Osteocyte (in vitro differentiated cells): ENCODE results near the gene CLDN22. TPM values are rescaled to one million over a fixed set of nuclear protein-coding genes. Genes with fewer than 3 reads are reported as not detected.

Experiments
- DNase-seq: peaks from one replicate; pipeline ENCODE4 v3.0.0; 2021; ENCODE audit warnings: mixed read lengths; ENCODE audit not compliant: unreplicated experiment; ENCODE audit errors: extremely low spot score
- H3K27ac Mint-ChIP-seq: one replicate; pipeline ENCODE4 v1.8.0; 2021; ENCODE audit warnings: mild to moderate bottlenecking, mixed read lengths; ENCODE audit not compliant: unreplicated experiment
- H3K27me3 Mint-ChIP-seq: one replicate; pipeline ENCODE4 v1.8.0; 2021; ENCODE audit warnings: mixed read lengths; ENCODE audit not compliant: unreplicated experiment
- H3K36me3 Mint-ChIP-seq: one replicate; pipeline ENCODE4 v1.8.0; 2021; ENCODE audit warnings: mixed read lengths; ENCODE audit not compliant: unreplicated experiment
- H3K4me1 Mint-ChIP-seq: one replicate; pipeline ENCODE4 v1.8.0; 2021; ENCODE audit warnings: mixed read lengths; ENCODE audit not compliant: unreplicated experiment
- H3K4me3 Mint-ChIP-seq: one replicate; pipeline ENCODE4 v1.8.0; 2021; ENCODE audit warnings: mild to moderate bottlenecking, moderate library complexity, mixed read lengths; ENCODE audit not compliant: unreplicated experiment
- H3K9me3 Mint-ChIP-seq: one replicate; pipeline ENCODE4 v1.8.0; 2021; ENCODE audit warnings: mixed read lengths; ENCODE audit not compliant: unreplicated experiment
- total RNA-seq: library from RNA; stranded (reverse); gene quantifications from 2 replicates; pipeline ENCODE4 v1.2.1, GENCODE V29; 2021
- TF ChIP-seq, protein P1 (sequence below): fragments of 200-600 bp; sonication (generic); IDR thresholded peaks from 2 replicates; pipeline ENCODE4 v1.5.0; 2021; ENCODE audit warnings: antibody characterized with exemption, mild to moderate bottlenecking, moderate library complexity

The CLDN22 gene
- total RNA-seq, 1 donor from 2014 or later, result not detected

- Mint-ChIP-seq H3K27ac (no peak overlapping the region), H3K4me1 (peaks cover 12% of the 10 kb centered on the region), H3K4me3 (no peak overlapping the region), H3K9me3 (no peaks in the 10 kb centered on the region), H3K27me3 (no peaks in the 10 kb centered on the region), H3K36me3 (no peaks in the 10 kb centered on the region)
- no peak for DNase-seq
- TF ChIP-seq, protein P1, sequence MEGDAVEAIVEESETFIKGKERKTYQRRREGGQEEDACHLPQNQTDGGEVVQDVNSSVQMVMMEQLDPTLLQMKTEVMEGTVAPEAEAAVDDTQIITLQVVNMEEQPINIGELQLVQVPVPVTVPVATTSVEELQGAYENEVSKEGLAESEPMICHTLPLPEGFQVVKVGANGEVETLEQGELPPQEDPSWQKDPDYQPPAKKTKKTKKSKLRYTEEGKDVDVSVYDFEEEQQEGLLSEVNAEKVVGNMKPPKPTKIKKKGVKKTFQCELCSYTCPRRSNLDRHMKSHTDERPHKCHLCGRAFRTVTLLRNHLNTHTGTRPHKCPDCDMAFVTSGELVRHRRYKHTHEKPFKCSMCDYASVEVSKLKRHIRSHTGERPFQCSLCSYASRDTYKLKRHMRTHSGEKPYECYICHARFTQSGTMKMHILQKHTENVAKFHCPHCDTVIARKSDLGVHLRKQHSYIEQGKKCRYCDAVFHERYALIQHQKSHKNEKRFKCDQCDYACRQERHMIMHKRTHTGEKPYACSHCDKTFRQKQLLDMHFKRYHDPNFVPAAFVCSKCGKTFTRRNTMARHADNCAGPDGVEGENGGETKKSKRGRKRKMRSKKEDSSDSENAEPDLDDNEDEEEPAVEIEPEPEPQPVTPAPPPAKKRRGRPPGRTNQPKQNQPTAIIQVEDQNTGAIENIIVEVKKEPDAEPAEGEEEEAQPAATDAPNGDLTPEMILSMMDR, result no peak
These were observed 30.4 kb upstream of the CLDN22 start for GRCh38 chr4:183350317-183351071.

- Mint-ChIP-seq H3K36me3 (no peaks in the 10 kb centered on the region), H3K4me1 (peaks cover 12% of the 10 kb centered on the region), H3K9me3 (no peaks in the 10 kb centered on the region), H3K4me3 (no peak overlapping the region), H3K27ac (no peak overlapping the region), H3K27me3 (no peaks in the 10 kb centered on the region)
- TF ChIP-seq, protein P1, result no peak
- DNase-seq, result no peak
These were observed 29.6 kb upstream of the CLDN22 start for GRCh38 chr4:183349673-183350072.

DNA sequence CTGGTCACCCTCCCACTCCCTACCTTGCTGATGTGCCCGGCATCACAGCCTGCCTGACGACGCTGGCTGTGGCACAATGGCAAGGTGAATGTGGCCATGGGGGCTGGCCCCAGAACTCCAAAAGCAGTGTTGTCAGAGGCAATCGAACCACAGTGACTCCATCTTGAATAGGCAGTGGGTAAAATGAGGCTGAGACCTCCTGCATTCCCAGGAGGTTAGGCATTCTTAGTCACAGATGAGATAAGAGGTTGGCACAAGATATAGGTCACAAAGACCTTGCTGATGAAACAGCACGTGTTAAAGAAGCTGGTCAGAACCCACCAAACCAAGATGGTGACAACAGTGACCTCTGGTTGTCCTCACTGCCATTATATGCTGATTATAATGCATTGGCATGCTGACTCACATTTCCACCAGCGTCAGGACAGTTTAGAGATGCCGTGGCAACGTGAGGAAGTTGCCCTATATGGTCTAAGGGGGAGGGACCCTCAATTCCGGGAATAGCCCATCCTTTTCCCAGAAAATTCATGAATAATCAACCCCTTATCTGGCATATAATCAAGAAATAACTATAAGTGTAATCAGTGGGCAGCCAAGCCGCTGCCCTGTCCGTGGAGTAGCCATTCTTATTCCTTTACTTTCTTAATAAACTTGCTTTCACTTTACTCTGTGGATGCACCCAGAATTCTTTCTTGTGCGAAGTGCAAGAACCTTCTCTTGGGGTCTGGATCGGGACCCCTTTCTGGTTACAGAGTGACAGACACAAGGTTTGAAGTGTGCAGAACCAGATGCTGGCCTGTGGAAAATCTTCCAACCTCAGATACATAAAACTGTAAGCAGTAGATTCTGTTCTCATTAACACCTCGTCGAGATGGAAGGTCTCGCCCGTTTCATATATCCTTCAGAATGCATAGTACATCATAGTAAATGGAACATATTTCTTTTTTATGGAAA, 28.9 kb upstream of the CLDN22 start:
- Mint-ChIP-seq H3K36me3 (no peaks in the 10 kb centered on the region), H3K4me3 (no peak overlapping the region), H3K27ac (no peak overlapping the region), H3K4me1 (peaks cover 12% of the 10 kb centered on the region), H3K9me3 (no peaks in the 10 kb centered on the region), H3K27me3 (no peaks in the 10 kb centered on the region)
- TF ChIP-seq, protein P1, result no peak
- DNase-seq, result no peak

- H3K4me3 Mint-ChIP-seq, result no peak overlapping the region
- no peaks in the 10 kb centered on the region for H3K27me3 Mint-ChIP-seq
These were observed 28.1 kb upstream of the CLDN22 start for GRCh38 chr4:183348136-183348535.

More at GRCh38 chr4:183348136-183348535, 28.1 kb upstream of the CLDN22 start:
- Mint-ChIP-seq H3K4me1 (peaks cover 12% of the 10 kb centered on the region), H3K9me3 (no peaks in the 10 kb centered on the region), H3K36me3 (no peaks in the 10 kb centered on the region), H3K27ac (no peak overlapping the region)
- no peak for DNase-seq
- TF ChIP-seq, protein P1, result no peak
